ENCODE results near the gene BORCS8. TPM values are rescaled to one million over a fixed set of nuclear protein-coding genes. Genes with fewer than 3 reads are reported as not detected.

Gene BORCS8
- total and polyA plus RNA-seq, 2 donors (not counting 3 experiments of a cell fraction or from before 2014, with no cell fraction given) = 37.4 to 45.8 TPM

GRCh38 chr19:19140476-19140875 lies 51.5 kb downstream of the BORCS8 start:
- H3K9ac ChIP-seq (replicated peaks; ENCODE audit: extremely low read depth, insufficient read depth, low read length) = no peak overlapping the region
- no peaks in the 10 kb centered on the region for H3K36me3 ChIP-seq (ENCODE audit: control insufficient read depth in 2 of 2, extremely low read depth in 1 of 2, insufficient read depth in 2 of 2, low read length in 2 of 2)
- no peak for DNase-seq (ENCODE audit: low read depth, low spot score)
- H4K20me1 ChIP-seq (replicated peaks; ENCODE audit: control insufficient read depth, extremely low read depth, insufficient read depth, low read length) = no peaks in the 10 kb centered on the region
- intact Hi-C loops (cut with micrococcal nuclease) = no loop called here
- H3K4me3 ChIP-seq (replicated peaks in 1 of 3; ENCODE audit: insufficient read depth in 1 of 3, low read depth in 1 of 3, low read length in 3 of 3) = no peak overlapping the region
- no peaks in the 10 kb centered on the region for H3K9me3 ChIP-seq (replicated peaks; ENCODE audit: control insufficient read depth, insufficient read depth, low read length)
- no peak overlapping the region for H3K27ac ChIP-seq (ENCODE audit: insufficient read depth, low read depth, low read length)
- peaks cover 8% of the 10 kb centered on the region for H3K4me1 ChIP-seq (ENCODE audit: control insufficient read depth, extremely low read depth, insufficient read depth, low read length)
- no peak overlapping the region for H3K4me2 ChIP-seq (ENCODE audit: insufficient read depth, low read length)
- no peak for FAIRE-seq
- no peaks in the 10 kb centered on the region for H3K79me2 ChIP-seq (ENCODE audit: control insufficient read depth, insufficient read depth, low read length)
- POLR2A ChIA-PET = no interaction called here
- no peak overlapping the region for H2AFZ ChIP-seq (ENCODE audit: low read depth, low read length)
- H3K9me1 ChIP-seq (replicated peaks; ENCODE audit: control insufficient read depth, extremely low read depth, insufficient read depth, low read length) = no peaks in the 10 kb centered on the region
- CTCF ChIA-PET = interaction anchor here (0.8 to 3.7 kb wide), 7 partner anchors 18 to 88 kb away, joined by 3 to 14 read pairs (median 4); no protein-coding TSS in a partner anchor
- BruUV-seq (replicated peaks) = no TSS peak
- H3K27me3 ChIP-seq (ENCODE audit: control insufficient read depth in 2 of 2, insufficient read depth in 2 of 2, low read length in 2 of 2) = no peaks in the 10 kb centered on the region
- no peak for TF ChIP-seq FOS (IDR thresholded peaks at IDR 0.05; ENCODE audit: borderline replicate concordance, insufficient read depth, low read length)
- TF ChIP-seq POLR2A (IDR thresholded peaks at IDR 0.05; ENCODE audit: low read depth, low read length) = no peak
- dilution Hi-C loops (cut with MboI; ENCODE audit: extremely low pct_ligation_motif_present, low sequenced_read_pairs) = no loop called here

DNA sequence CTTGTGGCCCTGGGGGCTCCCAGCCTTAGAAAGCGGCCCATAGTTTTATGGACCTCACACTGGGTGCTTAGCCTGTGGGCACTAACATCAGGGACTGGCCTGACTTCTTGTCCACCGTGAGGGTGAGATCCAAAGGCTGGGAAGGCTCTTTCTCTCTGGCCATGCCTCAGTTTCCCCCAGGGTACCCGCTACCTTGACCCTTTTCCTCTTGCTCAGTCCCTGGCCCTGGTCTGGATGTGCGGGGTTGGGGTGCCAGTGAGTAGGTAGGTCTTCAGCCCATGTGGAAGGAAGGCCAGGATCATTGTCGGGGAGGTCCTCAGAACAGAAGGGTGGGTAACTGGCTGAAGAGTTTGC lies 52.1 kb downstream of the BORCS8 start:
- dilution Hi-C loops (cut with MboI; ENCODE audit: extremely low pct_ligation_motif_present, low sequenced_read_pairs) = no loop called here
- no peaks in the 10 kb centered on the region for H3K36me3 ChIP-seq (ENCODE audit: control insufficient read depth in 2 of 2, extremely low read depth in 1 of 2, insufficient read depth in 2 of 2, low read length in 2 of 2)
- ChIA-PET POLR2A (no interaction called here), CTCF (interaction anchor here (1.3 to 3.7 kb wide), 5 partner anchors 24 to 86 kb away, joined by 4 to 12 read pairs (median 9); no protein-coding TSS in a partner anchor)
- no peaks in the 10 kb centered on the region for H3K9me3 ChIP-seq (replicated peaks; ENCODE audit: control insufficient read depth, insufficient read depth, low read length)
- no peaks in the 10 kb centered on the region for H3K9me1 ChIP-seq (replicated peaks; ENCODE audit: control insufficient read depth, extremely low read depth, insufficient read depth, low read length)
- H3K4me1 ChIP-seq (ENCODE audit: control insufficient read depth, extremely low read depth, insufficient read depth, low read length) = peaks cover 8% of the 10 kb centered on the region
- no peak overlapping the region for H2AFZ ChIP-seq (ENCODE audit: low read depth, low read length)
- no peak overlapping the region for H3K4me2 ChIP-seq (ENCODE audit: insufficient read depth, low read length)
- no peaks in the 10 kb centered on the region for H3K27me3 ChIP-seq (ENCODE audit: control insufficient read depth in 2 of 2, insufficient read depth in 2 of 2, low read length in 2 of 2)
- FAIRE-seq (no peak), DNase-seq (ENCODE audit: low read depth, low spot score) (no peak)
- intact Hi-C loops (cut with micrococcal nuclease) = loop anchor here (1.0 to 2.0 kb wide), 3 partner anchors 24 to 86 kb away; partner anchors contain the start of gene SLC25A42
- H4K20me1 ChIP-seq (replicated peaks; ENCODE audit: control insufficient read depth, extremely low read depth, insufficient read depth, low read length) = no peaks in the 10 kb centered on the region
- H3K4me3 ChIP-seq (replicated peaks in 1 of 3; ENCODE audit: insufficient read depth in 1 of 3, low read depth in 1 of 3, low read length in 3 of 3) = no peak overlapping the region
- H3K27ac ChIP-seq (ENCODE audit: insufficient read depth, low read depth, low read length) = no peak overlapping the region
- H3K9ac ChIP-seq (replicated peaks; ENCODE audit: extremely low read depth, insufficient read depth, low read length) = no peak overlapping the region
- TF ChIP-seq JUN (IDR thresholded peaks at IDR 0.05; ENCODE audit: borderline replicate concordance, insufficient read depth, insufficient read length, low read depth) (no peak), MYC (IDR thresholded peaks at IDR 0.05; ENCODE audit: low read depth, low read length) (no peak), GATA2 (IDR thresholded peaks at IDR 0.05; ENCODE audit: insufficient read depth, insufficient read length, low read depth, low read length) (no peak)
- BruUV-seq (replicated peaks) = no TSS peak
- no peaks in the 10 kb centered on the region for H3K79me2 ChIP-seq (ENCODE audit: control insufficient read depth, insufficient read depth, low read length)
